ENCODE results near the gene SLC24A5. TPM values are rescaled to one million over a fixed set of nuclear protein-coding genes. Genes with fewer than 3 reads are reported as not detected.

The SLC24A5 gene
- total and polyA plus RNA-seq, 4 donors: not detected

DNA sequence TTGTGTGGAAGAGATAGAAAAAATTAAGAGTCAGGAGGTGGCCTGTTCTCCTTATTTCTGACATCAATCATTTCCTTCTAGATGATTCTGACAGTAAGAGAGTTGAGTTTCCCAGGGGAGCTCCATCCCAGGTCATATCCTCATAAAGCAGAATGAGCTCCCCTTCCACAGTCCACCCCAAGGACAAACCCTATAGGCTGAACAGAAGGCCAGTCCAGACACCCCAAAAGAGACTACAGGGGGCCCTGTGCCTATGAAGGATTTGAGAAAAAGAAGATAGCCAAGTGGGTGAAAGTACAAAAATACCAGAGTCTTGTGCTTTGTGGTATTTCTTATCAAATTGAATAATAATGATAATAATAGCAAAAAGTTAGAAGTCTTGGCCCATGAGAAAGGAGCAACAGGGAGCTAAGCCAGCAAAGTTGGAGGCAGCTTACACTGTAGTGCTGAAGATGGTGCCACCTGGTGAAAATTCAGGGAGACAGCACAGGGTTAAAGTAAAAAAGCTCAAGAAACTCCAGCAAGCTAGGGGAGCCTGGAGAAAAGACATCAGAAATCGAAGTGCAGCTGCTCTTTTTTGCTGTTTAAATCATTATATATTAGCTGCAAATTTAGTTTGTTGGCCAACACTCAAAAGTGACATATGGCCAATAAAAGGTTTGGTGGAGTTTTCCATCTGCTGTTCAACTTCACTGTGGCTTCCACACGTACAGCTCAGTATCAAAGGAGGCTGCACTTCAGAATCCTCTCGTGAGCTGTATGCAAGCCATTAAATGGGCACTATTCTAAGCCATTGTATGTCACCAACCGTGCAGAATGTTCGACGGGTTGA is 35.8 kb upstream of the SLC24A5 start:
- Histone ChIP-seq H3K9ac (ENCODE audit: low read depth in 1 of 2, low read length in 2 of 2) (no peak overlapping the region), H3K36me3 (ENCODE audit: control insufficient read depth in 4 of 4, insufficient read depth in 3 of 4, low read depth in 1 of 4, low read length in 3 of 4) (no peaks in the 10 kb centered on the region), H3K9me3 (ENCODE audit: control insufficient read depth in 4 of 4, low read length in 3 of 4) (no peaks in the 10 kb centered on the region), H3K27ac (ENCODE audit: low read depth in 1 of 2, low read length in 2 of 2) (no peak overlapping the region), H3K4me3 (ENCODE audit: low read depth in 1 of 3, low read length in 3 of 3) (no peak overlapping the region), H3K4me1 (ENCODE audit: control insufficient read depth in 4 of 4, insufficient read depth in 4 of 4, low read length in 3 of 4) (no peaks in the 10 kb centered on the region), H3K27me3 (ENCODE audit: control insufficient read depth in 4 of 4, insufficient read depth in 4 of 4, low read length in 3 of 4) (peaks cover 0 to 5% (median 2%) of the 10 kb centered on the region in 4 donors)
- WGBS: 64% methylated on average over 6 of the region's 6 CpGs
- no peak for DNase-seq (ENCODE audit: low spot score)
- TF ChIP-seq YY1 (IDR thresholded peaks at IDR 0.05): no peak
- no peak for TF ChIP-seq GABPA (IDR thresholded peaks at IDR 0.05 in 1 of 2, conservative IDR thresholded peaks at IDR 0.05 in 1 of 2)
- TF ChIP-seq RAD21 (IDR thresholded peaks at IDR 0.05): peak in 1 of 2 donors; percentile 17

GRCh38 chr15:48085591-48085930 is 35.2 kb upstream of the SLC24A5 start:
- Histone ChIP-seq H3K4me3 (ENCODE audit: low read depth in 1 of 3, low read length in 3 of 3) (no peak overlapping the region), H3K9me3 (ENCODE audit: control insufficient read depth in 4 of 4, low read length in 3 of 4) (no peaks in the 10 kb centered on the region), H3K9ac (ENCODE audit: low read depth in 1 of 2, low read length in 2 of 2) (no peak overlapping the region), H3K36me3 (ENCODE audit: control insufficient read depth in 4 of 4, insufficient read depth in 3 of 4, low read depth in 1 of 4, low read length in 3 of 4) (no peaks in the 10 kb centered on the region), H3K27ac (ENCODE audit: low read depth in 1 of 2, low read length in 2 of 2) (no peak overlapping the region), H3K27me3 (ENCODE audit: control insufficient read depth in 4 of 4, insufficient read depth in 4 of 4, low read length in 3 of 4) (peaks cover 0 to 5% (median 2%) of the 10 kb centered on the region in 4 donors), H3K4me1 (ENCODE audit: control insufficient read depth in 4 of 4, insufficient read depth in 4 of 4, low read length in 3 of 4) (no peaks in the 10 kb centered on the region)
- no peak for DNase-seq (ENCODE audit: low spot score)
- no peak for TF ChIP-seq REST (IDR thresholded peaks at IDR 0.05)
- TF ChIP-seq FOXA2 (IDR thresholded peaks at IDR 0.05): no peak
- no peak for TF ChIP-seq MAX (IDR thresholded peaks at IDR 0.05)
- 89% methylated on average over 6 of the region's 6 CpGs for WGBS

DNA sequence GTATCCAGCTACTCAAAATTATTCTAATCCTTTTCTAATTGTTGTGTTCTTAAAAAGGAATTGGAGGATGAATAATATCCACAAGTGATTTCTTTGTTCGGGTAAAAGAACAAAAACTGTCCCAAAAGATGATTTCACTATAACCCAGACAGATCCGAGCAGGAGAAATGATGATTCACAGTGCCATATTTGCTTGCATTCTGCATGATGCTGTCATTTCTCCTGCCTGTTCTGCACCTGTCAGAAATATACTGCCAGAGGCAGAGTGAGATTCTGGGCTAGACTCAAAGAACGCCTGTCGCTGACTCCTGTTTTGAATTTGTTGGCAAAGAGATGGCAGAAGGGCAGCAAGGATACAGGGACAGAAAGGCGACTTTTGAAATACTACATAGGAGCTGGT is 34.7 kb upstream of the SLC24A5 start:
- Histone ChIP-seq H3K9me3 (ENCODE audit: control insufficient read depth in 4 of 4, low read length in 3 of 4) (no peaks in the 10 kb centered on the region), H3K27me3 (ENCODE audit: control insufficient read depth in 4 of 4, insufficient read depth in 4 of 4, low read length in 3 of 4) (peaks cover 0 to 5% (median 2%) of the 10 kb centered on the region in 4 donors), H3K4me3 (ENCODE audit: low read depth in 1 of 3, low read length in 3 of 3) (no peak overlapping the region), H3K4me1 (ENCODE audit: control insufficient read depth in 4 of 4, insufficient read depth in 4 of 4, low read length in 3 of 4) (no peaks in the 10 kb centered on the region), H3K9ac (ENCODE audit: low read depth in 1 of 2, low read length in 2 of 2) (no peak overlapping the region), H3K27ac (ENCODE audit: low read depth in 1 of 2, low read length in 2 of 2) (no peak overlapping the region), H3K36me3 (ENCODE audit: control insufficient read depth in 4 of 4, insufficient read depth in 3 of 4, low read depth in 1 of 4, low read length in 3 of 4) (no peaks in the 10 kb centered on the region)
- no peak for DNase-seq (ENCODE audit: low spot score)
- WGBS: 75% methylated on average over 5 of the region's 5 CpGs
- TF ChIP-seq ZBTB33 (IDR thresholded peaks at IDR 0.05) (no peak), JUND (IDR thresholded peaks at IDR 0.05) (no peak), YY1 (IDR thresholded peaks at IDR 0.05) (no peak), RAD21 (IDR thresholded peaks at IDR 0.05) (no peak), FOXA2 (IDR thresholded peaks at IDR 0.05) (no peak), RXRA (IDR thresholded peaks at IDR 0.05) (no peak), HNF4G (IDR thresholded peaks at IDR 0.05) (no peak), SP1 (IDR thresholded peaks at IDR 0.05) (no peak), EGR1 (IDR thresholded peaks at IDR 0.05; ENCODE audit: low read depth in 2 of 2) (no peak), NR2F2 (IDR thresholded peaks at IDR 0.05) (no peak), TAF1 (conservative IDR thresholded peaks at IDR 0.05) (no peak)
- TF ChIP-seq, protein P1, sequence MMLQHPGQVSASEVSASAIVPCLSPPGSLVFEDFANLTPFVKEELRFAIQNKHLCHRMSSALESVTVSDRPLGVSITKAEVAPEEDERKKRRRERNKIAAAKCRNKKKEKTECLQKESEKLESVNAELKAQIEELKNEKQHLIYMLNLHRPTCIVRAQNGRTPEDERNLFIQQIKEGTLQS (IDR thresholded peaks at IDR 0.05): no peak
- TF ChIP-seq, protein P2, sequence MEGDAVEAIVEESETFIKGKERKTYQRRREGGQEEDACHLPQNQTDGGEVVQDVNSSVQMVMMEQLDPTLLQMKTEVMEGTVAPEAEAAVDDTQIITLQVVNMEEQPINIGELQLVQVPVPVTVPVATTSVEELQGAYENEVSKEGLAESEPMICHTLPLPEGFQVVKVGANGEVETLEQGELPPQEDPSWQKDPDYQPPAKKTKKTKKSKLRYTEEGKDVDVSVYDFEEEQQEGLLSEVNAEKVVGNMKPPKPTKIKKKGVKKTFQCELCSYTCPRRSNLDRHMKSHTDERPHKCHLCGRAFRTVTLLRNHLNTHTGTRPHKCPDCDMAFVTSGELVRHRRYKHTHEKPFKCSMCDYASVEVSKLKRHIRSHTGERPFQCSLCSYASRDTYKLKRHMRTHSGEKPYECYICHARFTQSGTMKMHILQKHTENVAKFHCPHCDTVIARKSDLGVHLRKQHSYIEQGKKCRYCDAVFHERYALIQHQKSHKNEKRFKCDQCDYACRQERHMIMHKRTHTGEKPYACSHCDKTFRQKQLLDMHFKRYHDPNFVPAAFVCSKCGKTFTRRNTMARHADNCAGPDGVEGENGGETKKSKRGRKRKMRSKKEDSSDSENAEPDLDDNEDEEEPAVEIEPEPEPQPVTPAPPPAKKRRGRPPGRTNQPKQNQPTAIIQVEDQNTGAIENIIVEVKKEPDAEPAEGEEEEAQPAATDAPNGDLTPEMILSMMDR (IDR thresholded peaks at IDR 0.05; ENCODE audit: low read depth, low read length, missing input control): no peak

Measured in liver (tissue), 9 donors.